ENCODE results near the gene PTPRM. TPM values are rescaled to one million over a fixed set of nuclear protein-coding genes. Genes with fewer than 3 reads are reported as not detected.

PTPRM gene
- total and polyA plus RNA-seq, 2 of the 4 experiments (the other 2 are of a cell fraction) = 28.3 to 51.2 TPM

DNA sequence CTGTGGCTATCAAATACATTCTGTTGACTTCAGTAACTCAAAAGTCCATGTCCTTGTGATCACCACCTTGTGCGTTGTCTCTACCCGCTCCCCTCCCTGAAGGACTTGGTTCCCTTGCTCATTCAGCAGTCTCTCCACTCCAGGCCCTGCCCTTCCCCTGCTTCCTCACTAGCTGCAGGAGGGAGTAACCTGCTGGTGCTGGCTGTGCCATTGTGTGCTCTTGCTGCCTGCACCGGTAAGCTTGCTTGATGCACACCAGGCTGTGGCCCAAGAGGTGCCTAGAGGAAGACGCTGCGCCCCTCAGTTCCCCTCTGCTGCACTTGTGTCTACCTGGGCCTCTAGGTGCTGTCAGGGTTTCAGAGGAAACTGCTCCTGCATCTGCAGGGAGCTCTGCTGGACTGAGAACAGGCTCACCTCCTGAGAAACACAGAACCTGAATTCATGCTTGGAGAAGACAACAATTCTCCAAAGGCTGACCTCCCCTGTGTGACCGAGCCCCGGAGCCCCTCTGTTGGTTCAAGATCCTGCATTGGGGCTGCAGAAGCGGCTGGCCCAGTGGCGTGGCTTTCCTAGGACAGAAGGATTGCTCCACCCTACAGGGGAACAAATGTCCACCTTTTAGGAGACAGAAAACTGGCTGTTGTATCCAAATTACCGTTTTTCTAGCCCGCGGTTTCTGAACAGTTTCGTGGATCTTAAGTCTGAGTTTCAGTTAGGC is 33.6 kb downstream of the PTPRM start:
- no peak overlapping the region for H3K4me3 ChIP-seq (ENCODE audit: insufficient read depth, low read depth, low read length)
- POLR2A ChIA-PET (ENCODE audit: unreplicated experiment) = no interaction called here
- no peak overlapping the region for H3K56ac ChIP-seq (ENCODE audit: extremely low read depth, insufficient read depth, low read length)
- H3K23ac ChIP-seq (ENCODE audit: low read depth, low read length) = no peak overlapping the region
- H3K4me1 ChIP-seq (ENCODE audit: control insufficient read depth, insufficient read depth, low read length) = peaks cover 20% of the 10 kb centered on the region
- no peaks in the 10 kb centered on the region for H3K27me3 ChIP-seq (ENCODE audit: control insufficient read depth, insufficient read depth, low read length)
- H2AK5ac ChIP-seq (ENCODE audit: low read depth, low read length) = peak overlapping the region; percentile 44; the same call in 1 of the 2 replicates
- no peak overlapping the region for H3K27ac ChIP-seq (ENCODE audit: insufficient read depth, low read length)
- WGBS, 2 experiments (ENCODE audit: extremely low coverage in 2 of 2, insufficient read length in 1 of 2) = 100% methylated on average over 3 of the region's 13 CpGs; no CpG with 5 or more reads in 1 of the 2 experiments
- H2AK9ac ChIP-seq (replicated peaks; ENCODE audit: low read depth, low read length, poor library complexity) = no peak overlapping the region
- no peak overlapping the region for H2BK120ac ChIP-seq (ENCODE audit: low read depth, low read length)
- H3K18ac ChIP-seq (ENCODE audit: low read depth, low read length) = 0 out of 2 replicates have a peak overlapping the region, but pooled peaks have one; percentile 37
- BruUV-seq (replicated peaks) = no TSS peak
- H3K36me3 ChIP-seq (ENCODE audit: control insufficient read depth, insufficient read depth, low read length) = no peaks in the 10 kb centered on the region
- peaks cover 22% of the 10 kb centered on the region; the same call in 1 of the 2 replicates for H3K9me1 ChIP-seq (ENCODE audit: insufficient read depth, low read length)
- in situ Hi-C loops (cut with MboI; ENCODE audit: low sequenced_read_pairs) (no loop called here), dilution Hi-C loops (cut with HindIII; ENCODE audit: low sequenced_read_pairs, unreplicated experiment) (no loop called here), intact Hi-C loops (cut with micrococcal nuclease) (no loop called here)
- no peak for ATAC-seq (ENCODE audit: low read depth)
- TF ChIP-seq MAZ (IDR thresholded peaks at IDR 0.05; ENCODE audit: borderline replicate concordance, low read depth, low read length) = no peak
- TF ChIP-seq, protein P1, sequence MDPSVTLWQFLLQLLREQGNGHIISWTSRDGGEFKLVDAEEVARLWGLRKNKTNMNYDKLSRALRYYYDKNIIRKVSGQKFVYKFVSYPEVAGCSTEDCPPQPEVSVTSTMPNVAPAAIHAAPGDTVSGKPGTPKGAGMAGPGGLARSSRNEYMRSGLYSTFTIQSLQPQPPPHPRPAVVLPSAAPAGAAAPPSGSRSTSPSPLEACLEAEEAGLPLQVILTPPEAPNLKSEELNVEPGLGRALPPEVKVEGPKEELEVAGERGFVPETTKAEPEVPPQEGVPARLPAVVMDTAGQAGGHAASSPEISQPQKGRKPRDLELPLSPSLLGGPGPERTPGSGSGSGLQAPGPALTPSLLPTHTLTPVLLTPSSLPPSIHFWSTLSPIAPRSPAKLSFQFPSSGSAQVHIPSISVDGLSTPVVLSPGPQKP (IDR thresholded peaks at IDR 0.05; ENCODE audit: borderline replicate concordance, low read depth, low read length) = no peak
- TF ChIP-seq BHLHE40 (IDR thresholded peaks at IDR 0.05; ENCODE audit: low read depth, low read length) = no peak
- no peak for TF ChIP-seq NFE2L2 (IDR thresholded peaks at IDR 0.05; ENCODE audit: low read depth, low read length)
- no peak for TF ChIP-seq SMC3 (IDR thresholded peaks at IDR 0.05; ENCODE audit: low read depth, low read length)
- no peak for TF ChIP-seq MXI1 (IDR thresholded peaks at IDR 0.05; ENCODE audit: borderline replicate concordance, low read depth, low read length)
- no peak for TF ChIP-seq USF2 (IDR thresholded peaks at IDR 0.05; ENCODE audit: low read depth, low read length)
- no peak for TF ChIP-seq RCOR1 (IDR thresholded peaks at IDR 0.05; ENCODE audit: insufficient replicate concordance, low read length)
- no peak for TF ChIP-seq MAFK (IDR thresholded peaks at IDR 0.05; ENCODE audit: low read depth, low read length)
- no peak for TF ChIP-seq RAD21 (IDR thresholded peaks at IDR 0.05; ENCODE audit: low read length)
- no peak for TF ChIP-seq FOS (IDR thresholded peaks at IDR 0.05; ENCODE audit: low read depth, low read length)
- TF ChIP-seq POLR2A (IDR thresholded peaks at IDR 0.05; ENCODE audit: low read depth, low read length) = no peak
- TF ChIP-seq, protein P2, sequence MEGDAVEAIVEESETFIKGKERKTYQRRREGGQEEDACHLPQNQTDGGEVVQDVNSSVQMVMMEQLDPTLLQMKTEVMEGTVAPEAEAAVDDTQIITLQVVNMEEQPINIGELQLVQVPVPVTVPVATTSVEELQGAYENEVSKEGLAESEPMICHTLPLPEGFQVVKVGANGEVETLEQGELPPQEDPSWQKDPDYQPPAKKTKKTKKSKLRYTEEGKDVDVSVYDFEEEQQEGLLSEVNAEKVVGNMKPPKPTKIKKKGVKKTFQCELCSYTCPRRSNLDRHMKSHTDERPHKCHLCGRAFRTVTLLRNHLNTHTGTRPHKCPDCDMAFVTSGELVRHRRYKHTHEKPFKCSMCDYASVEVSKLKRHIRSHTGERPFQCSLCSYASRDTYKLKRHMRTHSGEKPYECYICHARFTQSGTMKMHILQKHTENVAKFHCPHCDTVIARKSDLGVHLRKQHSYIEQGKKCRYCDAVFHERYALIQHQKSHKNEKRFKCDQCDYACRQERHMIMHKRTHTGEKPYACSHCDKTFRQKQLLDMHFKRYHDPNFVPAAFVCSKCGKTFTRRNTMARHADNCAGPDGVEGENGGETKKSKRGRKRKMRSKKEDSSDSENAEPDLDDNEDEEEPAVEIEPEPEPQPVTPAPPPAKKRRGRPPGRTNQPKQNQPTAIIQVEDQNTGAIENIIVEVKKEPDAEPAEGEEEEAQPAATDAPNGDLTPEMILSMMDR (conservative IDR thresholded peaks at IDR 0.05; ENCODE audit: low read depth, low read length) = no peak
- no peak for TF ChIP-seq RFX5 (IDR thresholded peaks at IDR 0.05; ENCODE audit: low read depth, low read length)
- TF ChIP-seq CEBPB (IDR thresholded peaks at IDR 0.05; ENCODE audit: low read depth, low read length) = no peak
- H4K8ac ChIP-seq (ENCODE audit: low read depth in 2 of 2, low read length in 2 of 2) = no peak overlapping the region
- H3K4ac ChIP-seq (ENCODE audit: low read depth, low read length) = peak overlapping the region; percentile 67; the same call in 1 of the 2 replicates
- H2BK15ac ChIP-seq (ENCODE audit: low read depth, low read length) = no peak overlapping the region
- no peak overlapping the region for H3K14ac ChIP-seq (replicated peaks; ENCODE audit: low read depth, low read length)
- H3K79me1 ChIP-seq (ENCODE audit: low read depth in 1 of 2, low read length in 2 of 2) = peaks cover 38 to 55% of the 10 kb centered on the region in 2 experiments
- H2BK5ac ChIP-seq (ENCODE audit: low read depth, low read length, poor library complexity, severe bottlenecking) = no peak overlapping the region
- no peak overlapping the region for H3K9ac ChIP-seq (ENCODE audit: low read depth, low read length)
- no peak overlapping the region for H4K5ac ChIP-seq (ENCODE audit: low read depth, low read length)
- H2BK20ac ChIP-seq (ENCODE audit: low read depth, low read length) = no peak overlapping the region
- DNase-seq = no peak
- H3K9me3 ChIP-seq (ENCODE audit: control insufficient read depth, insufficient read depth, low read length) = no peaks in the 10 kb centered on the region
- CTCF ChIA-PET = interaction anchor here (0.5 kb wide), 1 partner anchor 9 kb away, joined by 3 read pairs; no protein-coding TSS in a partner anchor
- no peak overlapping the region for H4K91ac ChIP-seq (ENCODE audit: insufficient read depth, low read depth, low read length)
- no peak overlapping the region for H2AFZ ChIP-seq (replicated peaks; ENCODE audit: low read length, poor library complexity)
- peaks cover 25% of the 10 kb centered on the region for H4K20me1 ChIP-seq (ENCODE audit: insufficient read depth, low read length)
- no peak overlapping the region for H3K4me2 ChIP-seq (ENCODE audit: low read depth, low read length)
